ENCODE results near the gene WWOX.

DNA sequence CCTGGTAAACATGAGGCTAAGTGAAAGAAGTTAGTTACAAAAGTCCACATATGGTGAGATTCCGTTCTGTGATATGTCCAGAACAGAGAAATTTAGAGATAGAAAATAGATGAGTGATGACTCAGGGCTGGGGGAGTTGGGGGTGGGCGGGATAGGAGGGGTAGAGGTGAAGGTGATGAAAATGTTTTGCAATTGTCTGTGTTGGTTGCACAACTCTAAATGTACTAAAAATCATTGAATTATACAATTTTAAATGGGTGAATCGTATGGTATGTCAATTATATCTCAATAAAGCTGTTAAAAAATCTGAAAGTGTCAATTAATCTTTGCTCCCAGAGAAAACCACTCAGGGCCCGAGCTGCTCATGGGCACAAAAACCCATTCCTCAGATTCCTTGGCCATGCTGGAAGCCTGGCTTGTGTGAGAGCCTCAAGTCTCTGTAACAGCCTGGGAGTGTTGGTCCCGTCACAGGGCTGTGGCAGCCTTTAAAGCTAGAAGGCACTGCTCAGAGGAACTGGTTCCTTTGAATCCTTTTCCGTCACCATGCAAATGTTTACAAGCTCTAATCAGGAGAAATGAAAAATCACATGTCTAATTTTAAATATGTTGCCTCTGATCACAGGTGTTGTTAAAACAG, 225.3 kb downstream of the WWOX start:
- TF ChIP-seq POLR2AphosphoS5 (IDR thresholded peaks at IDR 0.05; ENCODE audit: borderline replicate concordance, low read depth, low read length), result no peak
- TF ChIP-seq EZH2 (IDR thresholded peaks at IDR 0.05), result no peak
- TF ChIP-seq FOXP2 (optimal IDR thresholded peaks at IDR 0.05; ENCODE audit: control extremely low read depth, extremely low read length, insufficient read depth), result no peak

Data from SK-N-MC (cell line).